Measurements from ENCODE around the gene ZNF511.

The ZNF511 gene

GRCh38 chr10:133351408-133352318 is 42.9 kb downstream of the ZNF511 start:
- DNase-seq (ENCODE audit: low read depth in 2 of 3, low spot score in 2 of 3) = no peak

DNA sequence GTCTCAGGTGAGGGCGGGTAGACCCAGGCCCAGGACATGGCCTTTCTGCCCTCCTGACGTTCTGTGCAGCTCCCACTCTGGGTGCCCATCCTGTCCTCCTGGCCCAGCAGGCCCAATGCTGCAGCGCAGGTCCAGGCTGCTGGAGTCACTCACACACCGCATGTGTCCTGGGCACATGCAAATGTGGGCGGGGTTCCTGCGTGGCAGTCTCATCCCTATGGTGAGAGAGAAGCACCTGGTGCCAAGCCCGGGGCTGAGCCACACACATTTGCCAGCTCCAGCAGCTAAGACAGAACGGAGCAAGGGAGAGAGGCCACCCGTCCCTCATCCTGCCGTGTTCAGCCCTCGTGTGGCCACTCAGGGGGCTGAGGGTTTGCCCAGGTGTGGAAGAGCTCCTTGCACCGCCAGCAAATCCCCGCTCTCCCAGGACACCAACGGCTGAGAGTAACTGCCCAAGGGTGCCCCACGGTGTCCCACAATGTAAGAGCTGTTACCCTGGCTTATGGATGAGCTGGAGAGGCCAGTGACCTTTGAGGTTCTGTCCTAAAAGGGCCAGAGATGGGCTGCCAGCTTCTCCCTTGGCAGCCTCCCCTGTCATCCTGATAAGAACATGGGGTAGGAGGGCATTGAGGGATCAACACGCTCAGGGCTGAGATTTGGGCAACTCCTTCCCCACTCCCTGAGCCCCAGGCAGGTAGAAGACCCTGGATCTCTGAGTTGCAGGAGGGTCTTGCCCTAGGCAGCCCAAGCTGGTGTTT is 44.7 kb downstream of the ZNF511 start:
- no peak for DNase-seq (ENCODE audit: low read depth in 2 of 3, low spot score in 2 of 3)

DNA sequence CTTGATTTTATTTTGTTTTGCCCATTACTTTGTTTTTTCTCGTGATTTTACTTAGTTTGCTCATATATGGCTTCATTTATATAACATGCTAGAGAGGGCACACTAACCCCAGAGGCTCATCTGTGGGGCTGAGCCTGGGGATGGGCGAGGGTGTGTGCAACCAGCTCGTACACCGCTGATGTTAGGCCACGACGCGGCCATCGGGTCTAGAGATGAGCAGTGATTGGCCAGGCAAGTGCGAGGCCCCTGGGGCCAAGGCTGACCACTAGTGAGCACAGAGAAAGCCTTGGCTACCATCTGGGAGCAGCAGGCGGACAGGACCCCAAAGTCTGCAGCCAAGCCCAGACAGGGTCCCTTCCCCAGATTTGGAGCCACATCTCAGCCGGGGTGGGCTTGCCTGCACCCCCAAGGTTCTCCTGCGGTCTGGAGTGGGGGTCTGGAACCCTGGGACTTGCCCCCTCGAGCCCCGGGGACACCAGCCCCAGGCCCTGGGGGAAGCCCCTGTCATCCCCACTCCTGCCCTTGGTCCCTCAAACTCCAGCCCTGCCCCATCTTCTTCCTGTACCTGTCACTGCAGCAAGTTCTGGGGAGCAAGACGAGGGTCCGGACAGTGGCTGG is 45.4 kb downstream of the ZNF511 start:
- no peak for DNase-seq (ENCODE audit: low read depth in 2 of 3, low spot score in 2 of 3)

DNA sequence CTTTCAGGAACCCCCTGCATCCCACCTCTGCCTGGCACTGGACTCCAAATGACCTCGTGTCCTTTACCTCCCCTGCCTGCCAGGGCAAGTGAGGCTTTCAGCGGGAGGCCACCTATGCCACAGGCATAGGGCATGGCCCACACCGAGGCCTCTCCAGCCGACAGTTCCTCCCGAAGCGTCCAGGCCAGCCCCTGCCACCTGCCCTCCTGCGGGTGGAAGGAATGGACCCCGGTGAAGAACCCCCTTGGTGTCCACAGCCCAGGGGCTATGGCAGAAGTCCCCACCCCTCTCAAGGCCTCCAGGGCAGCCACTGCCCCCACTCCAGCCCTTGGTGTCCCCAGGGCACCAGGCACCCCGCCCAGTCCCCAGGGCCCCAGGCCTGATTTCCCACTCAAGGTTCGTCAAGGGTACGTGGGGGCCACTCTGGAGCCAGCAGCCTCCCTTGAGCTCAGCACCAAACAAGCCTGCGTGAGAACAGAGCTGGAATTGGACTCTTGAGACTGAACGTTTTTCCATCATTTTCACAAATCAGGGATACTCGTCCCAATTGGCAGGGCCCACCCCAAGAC is 46.0 kb downstream of the ZNF511 start:
- DNase-seq (ENCODE audit: low read depth in 2 of 3, low spot score in 2 of 3) = no peak

- DNase-seq (ENCODE audit: low read depth in 2 of 3, low spot score in 2 of 3) = no peak
Observed at GRCh38 chr10:133355266-133355665, 46.6 kb downstream of the ZNF511 start.

GRCh38 chr10:133355991-133356390 is 47.3 kb downstream of the ZNF511 start:
- DNase-seq (ENCODE audit: low read depth in 2 of 3, low spot score in 2 of 3) = no peak

DNA sequence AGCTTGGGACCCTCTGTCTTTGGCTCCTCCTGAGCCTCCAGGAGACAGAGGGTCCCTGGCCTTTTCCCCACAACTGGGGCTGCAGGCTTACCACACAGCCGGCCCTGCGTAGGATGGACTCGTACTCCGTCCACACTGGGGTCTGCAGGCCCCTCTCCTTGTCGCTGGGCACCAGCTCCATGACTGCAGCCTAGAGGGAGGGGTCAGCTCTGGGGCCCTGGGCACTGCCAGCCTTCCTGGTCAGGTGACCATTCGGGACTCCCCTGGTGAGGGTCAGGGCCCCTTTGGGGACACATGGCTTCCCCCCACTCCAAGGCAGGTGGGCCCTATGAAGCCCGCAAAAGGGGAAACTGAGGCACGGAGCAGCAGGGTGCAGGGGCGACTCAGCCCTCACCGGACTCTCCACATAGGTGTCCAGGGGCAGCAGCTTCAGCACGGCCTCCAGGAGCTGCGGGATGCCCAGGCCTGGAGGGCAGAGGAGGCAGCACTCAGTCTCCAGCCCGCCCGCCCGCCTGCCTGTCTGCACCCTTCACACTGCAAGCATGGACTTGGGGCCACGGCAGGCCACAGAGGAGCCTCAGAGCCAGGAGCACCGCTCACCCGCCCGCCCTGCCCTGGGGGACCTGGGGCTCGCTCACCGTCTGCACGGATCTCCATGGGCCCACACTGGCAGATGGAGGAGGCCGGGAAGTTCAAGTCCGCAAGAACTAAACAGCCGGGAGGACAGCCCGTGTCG is 48.0 kb downstream of the ZNF511 start:
- DNase-seq (ENCODE audit: low read depth in 2 of 3, low spot score in 2 of 3) = no peak

GRCh38 chr10:133357285-133358161 is 48.8 kb downstream of the ZNF511 start, which contains the start of gene FUOM:
Gene FUOM, minus strand, starts transcription at chr10:133358019. Its CDS starts 12 bp downstream, at chr10:133358007.
- DNase-seq (ENCODE audit: low read depth in 2 of 3, low spot score in 2 of 3) = peak; percentile 49 to 75 (median 61)

GRCh38 chr10:133358162-133358924 is 49.6 kb downstream of the ZNF511 start:
- no peak for DNase-seq (ENCODE audit: low read depth in 2 of 3, low spot score in 2 of 3)

- no peak for DNase-seq (ENCODE audit: low read depth in 2 of 3, low spot score in 2 of 3)
Observed at GRCh38 chr10:133358925-133359310, 50.2 kb downstream of the ZNF511 start.

DNA sequence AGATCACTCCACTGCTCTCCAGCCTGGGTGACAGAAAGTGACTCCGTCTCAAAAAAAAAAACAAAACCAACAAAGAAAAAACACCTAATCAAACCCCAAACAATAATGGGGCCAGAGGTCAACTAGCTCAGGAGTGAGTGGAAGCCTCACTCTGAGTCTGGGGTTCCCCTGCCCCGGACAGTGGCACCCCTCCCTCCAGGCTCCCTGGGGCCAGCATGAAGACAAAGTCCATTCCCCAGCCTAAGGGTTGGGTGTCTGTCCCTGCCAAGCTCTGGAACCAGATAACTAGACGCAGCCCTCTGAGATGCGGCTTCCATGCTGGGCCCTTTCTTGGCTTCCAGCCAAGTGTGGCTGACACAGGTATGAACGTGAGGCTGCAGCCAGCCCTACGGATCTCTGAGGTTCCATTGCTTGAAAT is 50.8 kb downstream of the ZNF511 start:
- DNase-seq (ENCODE audit: low read depth in 2 of 3, low spot score in 2 of 3) = no peak

DNA sequence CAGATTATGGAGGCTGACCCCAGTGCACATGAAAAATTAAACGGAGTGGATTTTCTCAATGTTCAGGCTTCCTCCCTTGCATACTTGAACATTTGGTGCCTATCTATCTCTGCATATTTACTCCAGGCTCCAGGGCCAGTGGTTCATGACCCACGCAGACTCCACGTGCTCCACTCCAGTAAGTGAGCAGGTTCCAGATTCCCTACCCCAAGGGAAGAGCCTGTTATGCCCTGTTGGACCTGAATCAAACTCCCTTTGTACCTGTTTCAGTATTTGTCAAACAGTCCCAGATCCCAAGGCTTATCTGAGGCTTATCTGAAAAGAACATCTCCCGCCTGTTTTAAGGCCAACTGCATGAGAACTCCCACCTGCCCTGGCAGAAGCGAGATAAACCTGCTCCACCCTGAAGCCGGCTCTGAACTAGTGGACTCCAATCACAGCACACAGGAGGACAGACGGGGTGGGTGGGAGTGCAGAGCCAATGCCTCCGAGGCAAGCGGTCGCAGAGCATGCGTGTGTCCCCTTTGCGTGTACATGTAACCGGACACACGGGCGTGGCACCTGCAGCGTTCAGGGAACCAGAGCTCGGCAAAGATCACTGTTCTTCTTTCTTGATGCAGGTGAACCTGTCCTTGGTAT is 51.4 kb downstream of the ZNF511 start:
- DNase-seq (ENCODE audit: low read depth in 2 of 3, low spot score in 2 of 3) = no peak

DNA sequence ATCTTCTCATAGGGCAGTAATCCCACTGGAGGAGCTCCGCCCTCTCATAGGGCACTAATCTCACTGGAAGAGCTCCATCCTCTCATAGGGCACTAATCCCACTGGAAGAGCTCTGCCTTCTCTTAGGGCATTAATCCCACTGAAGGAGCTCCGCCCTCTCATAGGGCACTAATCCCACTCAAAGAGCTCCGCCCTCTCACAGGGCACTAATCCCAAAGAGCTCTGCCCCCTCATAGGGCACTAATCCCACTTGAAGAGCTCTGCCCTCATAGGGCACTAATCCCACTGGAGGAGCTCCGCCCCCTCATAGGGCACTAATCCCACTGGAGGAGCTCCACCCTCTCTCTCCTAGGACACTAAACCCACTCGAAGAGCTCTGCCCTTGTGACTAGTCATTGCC is 52.5 kb downstream of the ZNF511 start:
- no peak for DNase-seq (ENCODE audit: low read depth in 2 of 3, low spot score in 2 of 3)

DNA sequence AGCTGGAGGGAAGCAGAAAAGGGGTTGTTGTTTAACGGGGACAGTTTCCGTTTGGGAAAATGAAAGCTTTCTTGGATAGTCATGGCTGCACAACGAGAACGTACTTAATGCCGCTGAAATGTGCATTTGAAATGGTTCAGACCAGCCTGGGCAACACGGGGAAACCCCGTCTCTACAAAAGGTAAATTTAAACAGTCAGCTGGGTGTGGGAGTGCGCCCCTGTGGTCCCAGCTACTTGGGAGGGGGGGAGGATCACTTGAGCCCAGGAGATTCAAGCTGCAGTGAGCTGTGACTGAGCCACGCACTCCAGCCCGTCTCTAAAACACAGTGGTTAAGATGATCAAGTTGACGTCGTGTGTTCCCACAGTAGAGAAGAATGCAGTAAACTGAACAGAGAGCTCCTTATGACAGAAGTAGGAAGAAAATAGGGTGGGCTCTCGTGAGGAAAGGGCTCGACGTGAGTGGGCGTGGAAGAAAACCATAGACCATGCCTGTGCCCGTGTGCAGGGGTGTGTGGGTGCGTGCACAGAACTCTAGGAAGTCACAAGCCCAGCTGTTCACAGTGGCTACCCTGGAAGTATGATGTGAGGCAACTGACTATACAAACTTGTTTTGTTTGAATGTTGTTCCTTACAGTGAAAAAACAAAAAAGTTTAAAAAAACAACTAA is 53.2 kb downstream of the ZNF511 start:
- no peak for DNase-seq (ENCODE audit: low read depth in 2 of 3, low spot score in 2 of 3)

All from activated CD8-positive, alpha-beta memory T cell treated with anti-CD3 and anti-CD28 coated beads for 48 hours (primary cell).